Transverse colon (tissue), 4 donors: ENCODE data around the gene GSK3A. TPM values are rescaled to one million over a fixed set of nuclear protein-coding genes. Genes with fewer than 3 reads are reported as not detected.

Experiments
- DNase-seq: peaks from one replicate; pipeline ENCODE4 v3.0.0-alpha.2; 2019
- H3K27ac ChIP-seq, 4 donors: fragments of 200-600 bp; sonication (generic); 2 replicates each; pipeline ENCODE4 v1.5.1; 2016 to 2018; ENCODE audit warnings: inconsistent platforms in 4 of 4
- H3K27me3 ChIP-seq: fragments of 200-600 bp; sonication (generic); 2 replicates; pipeline ENCODE4 v1.5.1; 2017; ENCODE audit warnings: inconsistent platforms
- H3K36me3 ChIP-seq, 4 donors: fragments of 200-600 bp; sonication (generic); 2 replicates each; pipeline ENCODE4 v1.5.1; 2017 to 2019; ENCODE audit warnings: inconsistent platforms in 4 of 4
- H3K4me1 ChIP-seq, 4 donors: fragments of 200-600 bp; sonication (generic); 2 replicates each; pipeline ENCODE4 v1.5.1; 2017 to 2020; ENCODE audit warnings: inconsistent platforms in 4 of 4
- H3K4me3 ChIP-seq, 4 donors: fragments of 200-600 bp; sonication (generic); 1 replicate in 1 of 4; 2 replicates in 3 of 4; pipeline versions ENCODE4 v1.5.1 to v1.6.1; 2017 to 2019; ENCODE audit warnings: inconsistent platforms in 4 of 4
- H3K9me3 ChIP-seq, 2 donors: fragments of 200-600 bp; sonication (generic); 2 replicates each; pipeline ENCODE4 v1.5.1; 2017 to 2019; ENCODE audit warnings: inconsistent platforms in 2 of 2
- EP300 ChIP-seq: sonication (generic); formaldehyde crosslinking; IDR thresholded peaks from one replicate; pipeline ENCODE4 v1.6.1; 2017; ENCODE audit warnings: antibody characterized with exemption, low read depth
- POLR2A ChIP-seq: fragments of 450-650 bp; IDR thresholded peaks from one replicate; pipeline ENCODE4 v1.6.1; 2016; ENCODE audit warnings: antibody characterized with exemption, mild to moderate bottlenecking, moderate library complexity
- POLR2AphosphoS5 ChIP-seq, 3 donors: sonication (generic); formaldehyde crosslinking; IDR thresholded peaks; one replicate each; pipeline ENCODE4 v1.6.1; 2016; ENCODE audit warnings: antibody characterized with exemption in 3 of 3
- WGBS, 2 donors: methylation state at CpG; one replicate each; pipeline ENCODE4 v1.1.5; 2018; ENCODE audit warnings: low coverage in 1 of 2; 5-methylcytosine and 5-hydroxymethylcytosine counted together
- in situ Hi-C, 4 donors: fragments of 200-750 bp; cut with MboI; loops; one replicate each; pipeline versions ENCODE4 v1.15.0 to v1.15.1; 2017; ENCODE audit warnings: low sequenced_read_pairs in 3 of 4, low pct_ligation_motif_present in 1 of 4, low pct_unique_long_range_greater_than_20kb in 1 of 4
- intact Hi-C: fragments of 100-400 bp; cut with DNase I; formaldehyde crosslinking; loops from one replicate; pipeline ENCODE4 v1.15.1; 2023; ENCODE audit warnings: low total_unique reads
- total RNA-seq, 4 donors: library from RNA; depleted of rRNA; stranded (reverse); fragments of >200 nt; gene quantifications; one replicate each; pipeline ENCODE4 v1.1.0, GENCODE V29; 2016
- TF ChIP-seq, protein P1 (sequence below), 5 experiments: fragments of 200-600 bp in 3 of 5; fragments of 450-650 bp in 2 of 5; sonication (generic) in 3 of 5; IDR thresholded peaks; 1 replicate in 2 of 5; 2 replicates in 3 of 5; pipeline ENCODE4 v1.5.1; 2016 to 2017; ENCODE audit warnings: antibody characterized with exemption in 5 of 5, inconsistent platforms in 3 of 5, mild to moderate bottlenecking in 2 of 5, moderate library complexity in 1 of 5

The GSK3A gene
- total RNA-seq, 4 donors from 2014 or later: 10.7 to 46.4 (median 31.0) TPM

- H3K9me3 ChIP-seq: no peaks in the 10 kb centered on the region
- H3K4me3 ChIP-seq: peak overlapping the region; percentile 83 to 94 (median 86)
- peaks cover 12 to 43% (median 35%) of the 10 kb centered on the region in 4 donors for H3K4me1 ChIP-seq
- TF ChIP-seq EP300: no peak
- TF ChIP-seq, protein P1, sequence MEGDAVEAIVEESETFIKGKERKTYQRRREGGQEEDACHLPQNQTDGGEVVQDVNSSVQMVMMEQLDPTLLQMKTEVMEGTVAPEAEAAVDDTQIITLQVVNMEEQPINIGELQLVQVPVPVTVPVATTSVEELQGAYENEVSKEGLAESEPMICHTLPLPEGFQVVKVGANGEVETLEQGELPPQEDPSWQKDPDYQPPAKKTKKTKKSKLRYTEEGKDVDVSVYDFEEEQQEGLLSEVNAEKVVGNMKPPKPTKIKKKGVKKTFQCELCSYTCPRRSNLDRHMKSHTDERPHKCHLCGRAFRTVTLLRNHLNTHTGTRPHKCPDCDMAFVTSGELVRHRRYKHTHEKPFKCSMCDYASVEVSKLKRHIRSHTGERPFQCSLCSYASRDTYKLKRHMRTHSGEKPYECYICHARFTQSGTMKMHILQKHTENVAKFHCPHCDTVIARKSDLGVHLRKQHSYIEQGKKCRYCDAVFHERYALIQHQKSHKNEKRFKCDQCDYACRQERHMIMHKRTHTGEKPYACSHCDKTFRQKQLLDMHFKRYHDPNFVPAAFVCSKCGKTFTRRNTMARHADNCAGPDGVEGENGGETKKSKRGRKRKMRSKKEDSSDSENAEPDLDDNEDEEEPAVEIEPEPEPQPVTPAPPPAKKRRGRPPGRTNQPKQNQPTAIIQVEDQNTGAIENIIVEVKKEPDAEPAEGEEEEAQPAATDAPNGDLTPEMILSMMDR (IDR thresholded peaks at IDR 0.05): no peak
- TF ChIP-seq POLR2A: no peak
- TF ChIP-seq POLR2AphosphoS5 (IDR thresholded peaks at IDR 0.05): no peak
- in situ Hi-C loops (no loop called here), intact Hi-C loops (no loop called here)
- no peak for DNase-seq
- peak overlapping the region in 3 of 4 donors; percentile 82 to 96 (median 89) for H3K27ac ChIP-seq
- WGBS, 2 donors: 98% methylated on average over 3 of the region's 3 CpGs; no CpG with 5 or more reads in 1 of the 2 donors
- H3K36me3 ChIP-seq: peaks cover 0 to 3% (median 0%) of the 10 kb centered on the region in 4 donors
- H3K27me3 ChIP-seq: no peaks in the 10 kb centered on the region
Measured at GRCh38 chr19:42241279-42241678, 1.1 kb downstream of the GSK3A start.

- TF ChIP-seq POLR2A (no peak), EP300 (no peak), POLR2AphosphoS5 (IDR thresholded peaks at IDR 0.05) (no peak)
- TF ChIP-seq, protein P1 (IDR thresholded peaks at IDR 0.05): no peak
- H3K27ac ChIP-seq: no peak overlapping the region
- in situ Hi-C loops (no loop called here), intact Hi-C loops (no loop called here)
- H3K36me3 ChIP-seq: peaks cover 0 to 15% (median 3%) of the 10 kb centered on the region in 4 donors
- H3K4me3 ChIP-seq: no peak overlapping the region
- no peak for DNase-seq
- WGBS, 2 donors: 88 to 92% methylated on average over 1 to 10 of the region's 10 CpGs
- peaks cover 12 to 30% (median 23%) of the 10 kb centered on the region in 4 donors for H3K4me1 ChIP-seq
- no peaks in the 10 kb centered on the region for H3K9me3 ChIP-seq
- no peaks in the 10 kb centered on the region for H3K27me3 ChIP-seq
Measured at GRCh38 chr19:42239544-42240220, 2.7 kb downstream of the GSK3A start.

DNA sequence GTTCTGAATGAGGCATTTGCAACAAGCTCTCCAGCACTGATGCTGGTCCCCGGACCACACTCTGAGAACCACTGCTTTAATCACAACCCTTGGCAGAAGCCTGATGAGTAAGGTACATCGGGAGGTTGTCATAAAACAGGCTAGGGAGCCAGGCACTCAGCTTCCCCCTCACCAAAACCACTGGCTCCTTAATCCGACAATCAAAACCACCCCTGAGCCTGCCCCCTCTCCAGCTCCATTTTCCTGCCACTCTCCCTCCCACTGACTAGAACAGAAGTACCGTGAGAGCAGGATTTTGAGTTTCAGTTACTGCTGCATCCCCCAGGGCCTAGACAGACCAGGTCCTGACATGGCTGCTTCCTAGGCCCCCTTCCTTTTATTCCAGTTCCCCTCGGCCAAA lies 7.2 kb downstream of the GSK3A start:
- 80 to 92% methylated on average over 4 to 5 of the region's 5 CpGs for WGBS, 2 donors
- Histone ChIP-seq H3K4me1 (peaks cover 0 to 4% (median 0%) of the 10 kb centered on the region in 4 donors), H3K9me3 (no peaks in the 10 kb centered on the region), H3K36me3 (peaks cover 0 to 32% (median 9%) of the 10 kb centered on the region in 4 donors), H3K27ac (no peak overlapping the region), H3K4me3 (no peak overlapping the region), H3K27me3 (no peaks in the 10 kb centered on the region)
- intact Hi-C loops: no loop called here
- TF ChIP-seq EP300 (no peak), POLR2A (no peak), POLR2AphosphoS5 (IDR thresholded peaks at IDR 0.05) (no peak)
- TF ChIP-seq, protein P1 (IDR thresholded peaks at IDR 0.05): no peak
- DNase-seq: no peak
- in situ Hi-C loops: no loop called here

DNA sequence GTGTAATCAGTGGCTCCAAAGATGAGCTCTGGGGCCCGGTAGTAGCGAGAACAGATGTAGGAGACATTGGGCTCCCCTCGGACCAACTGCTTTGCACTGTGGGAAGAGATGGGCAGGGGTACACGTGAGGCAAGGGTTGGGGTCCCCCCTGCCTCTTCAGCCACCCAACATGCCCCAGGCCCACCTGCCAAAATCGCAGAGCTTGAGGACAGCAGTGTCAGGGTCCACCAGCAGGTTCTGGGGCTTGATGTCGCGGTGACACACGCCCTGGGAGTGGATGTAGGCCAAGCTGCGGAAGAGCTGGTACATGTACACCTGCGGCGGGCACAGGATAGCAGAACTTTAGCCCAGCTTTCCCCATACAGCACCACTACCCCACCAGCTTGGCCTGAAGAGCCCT lies 8.0 kb downstream of the GSK3A start:
- Histone ChIP-seq H3K4me3 (no peak overlapping the region), H3K9me3 (no peaks in the 10 kb centered on the region), H3K36me3 (peaks cover 0 to 32% (median 9%) of the 10 kb centered on the region in 4 donors), H3K27ac (no peak overlapping the region), H3K27me3 (no peaks in the 10 kb centered on the region), H3K4me1 (peaks cover 0 to 6% (median 0%) of the 10 kb centered on the region in 4 donors)
- intact Hi-C loops: no loop called here
- TF ChIP-seq POLR2A: no peak
- TF ChIP-seq, protein P1 (IDR thresholded peaks at IDR 0.05): no peak
- no peak for TF ChIP-seq EP300
- no peak for TF ChIP-seq POLR2AphosphoS5 (IDR thresholded peaks at IDR 0.05)
- no peak for DNase-seq
- in situ Hi-C loops: no loop called here
- 91 to 100% methylated on average over 2 to 11 of the region's 11 CpGs for WGBS, 2 donors
